Measurements from ENCODE around the gene GDPD4.

The GDPD4 gene

DNA sequence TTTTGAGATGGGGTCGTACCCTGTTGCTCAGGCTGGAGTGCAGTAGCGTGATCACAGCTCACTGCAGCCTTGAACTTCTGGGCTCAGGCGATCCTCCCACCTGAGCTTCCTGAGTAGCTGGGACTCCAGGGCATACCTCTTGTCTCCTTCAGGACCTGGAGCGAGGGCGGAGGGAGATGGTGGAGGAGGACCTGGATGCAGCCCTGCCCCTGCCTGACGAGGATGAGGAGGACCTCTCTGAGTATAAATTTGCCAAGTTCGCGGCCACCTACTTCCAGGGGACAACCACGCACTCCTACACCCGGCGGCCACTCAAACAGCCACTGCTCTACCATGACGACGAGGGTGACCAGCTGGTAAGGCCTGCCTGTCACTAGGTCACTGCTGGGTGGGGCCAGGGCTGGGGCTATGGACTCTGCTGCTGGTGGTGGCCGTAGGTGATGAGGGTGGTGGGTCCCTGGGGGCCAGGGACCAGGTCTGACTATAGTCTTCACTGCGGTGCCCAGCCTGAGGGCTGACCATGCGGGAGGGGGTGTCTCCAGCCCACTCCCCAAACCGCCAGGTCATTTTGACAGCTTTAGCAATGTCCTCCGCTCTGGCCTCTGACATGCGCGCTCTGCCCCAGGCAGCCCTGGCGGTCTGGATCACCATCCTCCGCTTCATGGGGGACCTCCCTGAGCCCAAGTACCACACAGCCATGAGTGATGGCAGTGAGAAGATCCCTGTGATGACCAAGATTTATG lies 119.5 kb downstream of the GDPD4 start:
- H3K4me1 ChIP-seq (ENCODE audit: control insufficient read depth, insufficient read depth, low read length, poor library complexity, severe bottlenecking) = no peaks in the 10 kb centered on the region
- 88 to 93% methylated on average over 19 to 20 of the region's 22 CpGs for WGBS, 2 experiments (ENCODE audit: insufficient coverage in 2 of 2)
- H3K36me3 ChIP-seq (ENCODE audit: control insufficient read depth, insufficient read depth, low read length) = no peaks in the 10 kb centered on the region
- H3K27ac ChIP-seq (ENCODE audit: low read depth, low read length, severe bottlenecking) = no peak overlapping the region
- no peaks in the 10 kb centered on the region for H3K9me3 ChIP-seq (ENCODE audit: control insufficient read depth, low read length)
- H3K4me3 ChIP-seq (ENCODE audit: extremely low read depth, insufficient read depth, low read length, poor library complexity, severe bottlenecking) = no peak overlapping the region

DNA sequence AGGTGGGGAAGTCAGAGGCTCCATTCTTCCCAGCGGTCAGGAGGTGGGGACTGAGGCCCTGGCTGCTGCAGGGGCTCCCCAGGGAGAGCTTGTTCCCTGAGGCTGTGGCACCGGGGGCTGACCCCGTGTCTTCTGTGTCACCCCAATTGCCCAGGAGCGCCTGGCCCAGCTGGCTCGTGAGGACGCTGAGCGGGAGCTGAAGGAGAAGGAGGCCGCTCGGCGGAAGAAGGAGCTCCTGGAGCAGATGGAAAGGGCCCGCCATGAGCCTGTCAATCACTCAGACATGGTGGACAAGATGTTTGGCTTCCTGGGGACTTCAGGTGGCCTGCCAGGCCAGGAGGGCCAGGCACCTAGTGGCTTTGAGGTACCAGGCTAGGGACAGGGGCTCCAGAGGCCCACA lies 120.3 kb downstream of the GDPD4 start:
- 92 to 94% methylated on average over 7 to 11 of the region's 11 CpGs for WGBS, 2 experiments (ENCODE audit: insufficient coverage in 2 of 2)
- Histone ChIP-seq H3K4me1 (ENCODE audit: control insufficient read depth, insufficient read depth, low read length, poor library complexity, severe bottlenecking) (peaks cover 2% of the 10 kb centered on the region), H3K4me3 (ENCODE audit: extremely low read depth, insufficient read depth, low read length, poor library complexity, severe bottlenecking) (no peak overlapping the region), H3K36me3 (ENCODE audit: control insufficient read depth, insufficient read depth, low read length) (no peaks in the 10 kb centered on the region), H3K9me3 (ENCODE audit: control insufficient read depth, low read length) (no peaks in the 10 kb centered on the region), H3K27ac (ENCODE audit: low read depth, low read length, severe bottlenecking) (no peak overlapping the region)

- WGBS, 2 experiments (ENCODE audit: insufficient coverage in 2 of 2) = 67 to 91% methylated on average over 1 to 9 of the region's 11 CpGs
- peaks cover 11% of the 10 kb centered on the region for H3K4me1 ChIP-seq (ENCODE audit: control insufficient read depth, insufficient read depth, low read length, poor library complexity, severe bottlenecking)
- no peak overlapping the region for H3K27ac ChIP-seq (ENCODE audit: low read depth, low read length, severe bottlenecking)
- H3K4me3 ChIP-seq (ENCODE audit: extremely low read depth, insufficient read depth, low read length, poor library complexity, severe bottlenecking) = no peak overlapping the region
- no peaks in the 10 kb centered on the region for H3K36me3 ChIP-seq (ENCODE audit: control insufficient read depth, insufficient read depth, low read length)
- H3K9me3 ChIP-seq (ENCODE audit: control insufficient read depth, low read length) = no peaks in the 10 kb centered on the region
Observed at GRCh38 chr11:77180346-77180745, 121.1 kb downstream of the GDPD4 start.

- no peaks in the 10 kb centered on the region for H3K9me3 ChIP-seq (ENCODE audit: control insufficient read depth, low read length)
- H3K4me1 ChIP-seq (ENCODE audit: control insufficient read depth, insufficient read depth, low read length, poor library complexity, severe bottlenecking) = peaks cover 11% of the 10 kb centered on the region
- H3K4me3 ChIP-seq (ENCODE audit: extremely low read depth, insufficient read depth, low read length, poor library complexity, severe bottlenecking) = no peak overlapping the region
- no peak overlapping the region for H3K27ac ChIP-seq (ENCODE audit: low read depth, low read length, severe bottlenecking)
- 95 to 98% methylated on average over 19 of the region's 19 CpGs for WGBS, 2 experiments (ENCODE audit: insufficient coverage in 2 of 2)
- H3K36me3 ChIP-seq (ENCODE audit: control insufficient read depth, insufficient read depth, low read length) = no peaks in the 10 kb centered on the region
Observed at GRCh38 chr11:77179681-77180080, 121.8 kb downstream of the GDPD4 start.

DNA sequence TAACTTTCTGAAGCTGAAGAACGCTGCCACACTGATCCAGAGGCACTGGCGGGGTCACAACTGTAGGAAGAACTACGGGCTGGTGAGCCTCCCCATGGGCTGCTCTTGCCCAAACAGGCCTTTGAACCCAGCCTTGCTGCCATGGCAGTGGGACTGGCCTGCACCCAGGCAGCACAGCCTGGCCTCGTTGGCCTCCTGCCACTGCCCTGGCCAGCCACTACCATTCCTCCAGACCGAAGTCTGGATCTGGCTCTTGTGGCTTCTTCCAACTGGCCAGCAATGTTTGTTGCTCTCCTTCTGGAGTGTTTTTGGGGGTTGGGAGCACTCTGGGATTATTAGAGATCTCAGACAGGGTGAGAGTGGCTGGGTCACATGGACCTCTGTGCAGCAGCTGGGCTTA lies 122.4 kb downstream of the GDPD4 start:
- Histone ChIP-seq H3K4me3 (ENCODE audit: extremely low read depth, insufficient read depth, low read length, poor library complexity, severe bottlenecking) (no peak overlapping the region), H3K36me3 (ENCODE audit: control insufficient read depth, insufficient read depth, low read length) (no peaks in the 10 kb centered on the region), H3K27ac (ENCODE audit: low read depth, low read length, severe bottlenecking) (no peak overlapping the region), H3K9me3 (ENCODE audit: control insufficient read depth, low read length) (no peaks in the 10 kb centered on the region), H3K4me1 (ENCODE audit: control insufficient read depth, insufficient read depth, low read length, poor library complexity, severe bottlenecking) (peaks cover 11% of the 10 kb centered on the region)
- 93% methylated on average over 5 of the region's 5 CpGs for WGBS, 2 experiments (ENCODE audit: insufficient coverage in 2 of 2)

- WGBS, 2 experiments (ENCODE audit: insufficient coverage in 2 of 2) = 70 to 85% methylated on average over 3 to 4 of the region's 4 CpGs
- H3K27ac ChIP-seq (ENCODE audit: low read depth, low read length, severe bottlenecking) = no peak overlapping the region
- peaks cover 11% of the 10 kb centered on the region for H3K4me1 ChIP-seq (ENCODE audit: control insufficient read depth, insufficient read depth, low read length, poor library complexity, severe bottlenecking)
- H3K9me3 ChIP-seq (ENCODE audit: control insufficient read depth, low read length) = no peaks in the 10 kb centered on the region
- no peaks in the 10 kb centered on the region for H3K36me3 ChIP-seq (ENCODE audit: control insufficient read depth, insufficient read depth, low read length)
- no peak overlapping the region for H3K4me3 ChIP-seq (ENCODE audit: extremely low read depth, insufficient read depth, low read length, poor library complexity, severe bottlenecking)
Observed at GRCh38 chr11:77178150-77178549, 123.3 kb downstream of the GDPD4 start.

DNA sequence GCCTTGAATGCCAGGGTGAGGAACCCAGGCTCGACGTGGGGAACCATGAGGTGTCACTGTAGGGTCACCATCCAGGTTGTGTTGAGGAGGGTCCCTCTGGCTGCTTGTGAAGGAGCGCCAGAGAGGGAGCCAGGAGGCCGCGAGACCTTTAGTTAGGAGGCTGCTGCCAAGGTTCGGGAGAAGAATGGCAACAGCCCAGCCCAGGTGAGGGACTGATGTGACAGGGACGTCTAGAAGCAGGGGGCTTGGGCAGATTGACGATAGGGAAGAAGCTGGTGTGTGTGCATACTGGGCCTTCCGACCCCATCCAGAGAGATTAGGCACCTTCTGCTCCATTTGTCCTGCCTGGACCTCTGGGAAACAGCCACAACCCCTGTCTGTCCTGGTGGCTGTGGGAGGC lies 124.5 kb downstream of the GDPD4 start:
- Histone ChIP-seq H3K4me3 (ENCODE audit: extremely low read depth, insufficient read depth, low read length, poor library complexity, severe bottlenecking) (no peak overlapping the region), H3K27ac (ENCODE audit: low read depth, low read length, severe bottlenecking) (no peak overlapping the region), H3K36me3 (ENCODE audit: control insufficient read depth, insufficient read depth, low read length) (no peaks in the 10 kb centered on the region), H3K4me1 (ENCODE audit: control insufficient read depth, insufficient read depth, low read length, poor library complexity, severe bottlenecking) (peaks cover 14% of the 10 kb centered on the region), H3K9me3 (ENCODE audit: control insufficient read depth, low read length) (no peaks in the 10 kb centered on the region)
- 94 to 95% methylated on average over 9 of the region's 9 CpGs for WGBS, 2 experiments (ENCODE audit: insufficient coverage in 2 of 2)

- 26 to 27% methylated on average over 11 to 12 of the region's 12 CpGs for WGBS, 2 experiments (ENCODE audit: insufficient coverage in 2 of 2)
- Histone ChIP-seq H3K4me1 (ENCODE audit: control insufficient read depth, insufficient read depth, low read length, poor library complexity, severe bottlenecking) (peaks cover 22% of the 10 kb centered on the region), H3K36me3 (ENCODE audit: control insufficient read depth, insufficient read depth, low read length) (no peaks in the 10 kb centered on the region), H3K27ac (ENCODE audit: low read depth, low read length, severe bottlenecking) (no peak overlapping the region), H3K9me3 (ENCODE audit: control insufficient read depth, low read length) (no peaks in the 10 kb centered on the region), H3K4me3 (ENCODE audit: extremely low read depth, insufficient read depth, low read length, poor library complexity, severe bottlenecking) (no peak overlapping the region)
Observed at GRCh38 chr11:77175869-77176539, 125.5 kb downstream of the GDPD4 start.

GRCh38 chr11:77175021-77175842 lies 126.3 kb downstream of the GDPD4 start:
- whole genome bisulfite sequencing, 2 experiments (ENCODE audit: insufficient coverage in 2 of 2) = 79 to 88% methylated on average over 14 to 15 of the region's 15 CpGs
- no peak overlapping the region for H3K27ac ChIP-seq (ENCODE audit: low read depth, low read length, severe bottlenecking)
- peaks cover 22% of the 10 kb centered on the region for H3K4me1 ChIP-seq (ENCODE audit: control insufficient read depth, insufficient read depth, low read length, poor library complexity, severe bottlenecking)
- no peak overlapping the region for H3K4me3 ChIP-seq (ENCODE audit: extremely low read depth, insufficient read depth, low read length, poor library complexity, severe bottlenecking)
- H3K36me3 ChIP-seq (ENCODE audit: control insufficient read depth, insufficient read depth, low read length) = no peaks in the 10 kb centered on the region
- H3K9me3 ChIP-seq (ENCODE audit: control insufficient read depth, low read length) = no peaks in the 10 kb centered on the region

GRCh38 chr11:77174559-77174958 lies 126.9 kb downstream of the GDPD4 start:
- 93% methylated on average over 16 of the region's 16 CpGs for WGBS, 2 experiments (ENCODE audit: insufficient coverage in 2 of 2)
- Histone ChIP-seq H3K36me3 (ENCODE audit: control insufficient read depth, insufficient read depth, low read length) (no peaks in the 10 kb centered on the region), H3K4me3 (ENCODE audit: extremely low read depth, insufficient read depth, low read length, poor library complexity, severe bottlenecking) (no peak overlapping the region), H3K27ac (ENCODE audit: low read depth, low read length, severe bottlenecking) (no peak overlapping the region), H3K9me3 (ENCODE audit: control insufficient read depth, low read length) (no peaks in the 10 kb centered on the region), H3K4me1 (ENCODE audit: control insufficient read depth, insufficient read depth, low read length, poor library complexity, severe bottlenecking) (peaks cover 22% of the 10 kb centered on the region)

Measured in mesodermal cell (in vitro differentiated cells).